ENCODE measurements around the gene CRIP2.

Gene CRIP2

DNA sequence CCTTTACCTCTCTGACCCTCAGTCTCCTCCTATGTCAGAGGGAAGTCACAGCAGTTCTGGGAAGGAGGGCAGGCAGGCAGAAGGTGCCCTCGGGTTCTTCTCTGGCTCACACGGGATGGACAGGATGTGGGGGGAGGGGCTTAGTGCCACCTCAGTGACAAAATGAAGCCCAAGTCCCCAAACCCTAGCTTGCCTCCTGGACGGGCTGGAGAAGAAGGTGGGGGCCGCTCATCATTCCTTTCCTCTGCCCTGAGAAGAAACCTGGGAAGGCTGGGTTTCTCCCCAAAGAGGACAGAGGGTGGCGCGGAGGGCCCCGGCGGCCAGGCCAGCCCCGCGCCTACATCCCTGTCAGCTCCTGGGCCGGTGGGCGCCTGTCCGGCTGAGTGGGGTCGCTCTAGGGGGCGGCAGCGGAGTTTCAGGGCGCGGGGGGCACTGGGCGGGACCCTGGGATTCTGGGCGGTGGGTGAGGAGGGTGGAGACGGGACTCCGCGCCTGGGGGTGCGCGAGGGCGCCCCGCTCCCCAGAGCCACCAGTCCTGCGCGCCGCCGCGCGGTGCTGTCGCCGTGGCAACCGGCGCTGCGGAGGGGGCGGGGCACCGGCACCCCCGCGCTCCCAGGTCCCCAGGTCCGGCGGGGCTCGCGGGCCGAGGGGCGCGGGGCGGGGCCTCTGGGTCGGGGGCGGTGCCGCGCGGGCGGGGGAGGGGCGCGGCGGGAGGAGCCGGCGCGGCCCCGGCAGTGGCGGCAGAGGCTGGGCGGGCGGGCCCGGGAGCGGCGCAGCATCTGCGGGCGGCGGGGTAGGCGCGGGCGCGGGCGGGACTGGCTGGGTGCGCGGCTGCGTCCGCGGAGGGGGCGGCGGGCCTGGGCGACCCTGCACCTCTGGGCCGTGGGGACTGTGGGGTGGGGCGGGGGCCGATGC is 51.5 kb downstream of the CRIP2 start, which contains the start of gene TMEM121:
Gene TMEM121 (plus strand): TSS at position 723 of the 915 bp plus-strand sequence. CDS start 2,252 bp downstream, outside the sequence.
- peak within 1 kb of the TSS; percentile 62 for H3K4me3 ChIP-seq (ENCODE audit: low read depth, low read length)
- TF ChIP-seq, protein P1, sequence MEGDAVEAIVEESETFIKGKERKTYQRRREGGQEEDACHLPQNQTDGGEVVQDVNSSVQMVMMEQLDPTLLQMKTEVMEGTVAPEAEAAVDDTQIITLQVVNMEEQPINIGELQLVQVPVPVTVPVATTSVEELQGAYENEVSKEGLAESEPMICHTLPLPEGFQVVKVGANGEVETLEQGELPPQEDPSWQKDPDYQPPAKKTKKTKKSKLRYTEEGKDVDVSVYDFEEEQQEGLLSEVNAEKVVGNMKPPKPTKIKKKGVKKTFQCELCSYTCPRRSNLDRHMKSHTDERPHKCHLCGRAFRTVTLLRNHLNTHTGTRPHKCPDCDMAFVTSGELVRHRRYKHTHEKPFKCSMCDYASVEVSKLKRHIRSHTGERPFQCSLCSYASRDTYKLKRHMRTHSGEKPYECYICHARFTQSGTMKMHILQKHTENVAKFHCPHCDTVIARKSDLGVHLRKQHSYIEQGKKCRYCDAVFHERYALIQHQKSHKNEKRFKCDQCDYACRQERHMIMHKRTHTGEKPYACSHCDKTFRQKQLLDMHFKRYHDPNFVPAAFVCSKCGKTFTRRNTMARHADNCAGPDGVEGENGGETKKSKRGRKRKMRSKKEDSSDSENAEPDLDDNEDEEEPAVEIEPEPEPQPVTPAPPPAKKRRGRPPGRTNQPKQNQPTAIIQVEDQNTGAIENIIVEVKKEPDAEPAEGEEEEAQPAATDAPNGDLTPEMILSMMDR (IDR thresholded peaks at IDR 0.05; ENCODE audit: low read depth, low read length): no peak

- TF ChIP-seq, protein P1 (IDR thresholded peaks at IDR 0.05; ENCODE audit: low read depth, low read length): no peak
- H3K4me3 ChIP-seq (ENCODE audit: low read depth, low read length): peak overlapping the region; percentile 62
Measured at GRCh38 chr14:105526776-105527380, 52.3 kb downstream of the CRIP2 start.

- peak overlapping the region; percentile 62 for H3K4me3 ChIP-seq (ENCODE audit: low read depth, low read length)
- TF ChIP-seq, protein P1 (IDR thresholded peaks at IDR 0.05; ENCODE audit: low read depth, low read length): no peak
Measured at GRCh38 chr14:105527381-105527825, 52.8 kb downstream of the CRIP2 start.

DNA sequence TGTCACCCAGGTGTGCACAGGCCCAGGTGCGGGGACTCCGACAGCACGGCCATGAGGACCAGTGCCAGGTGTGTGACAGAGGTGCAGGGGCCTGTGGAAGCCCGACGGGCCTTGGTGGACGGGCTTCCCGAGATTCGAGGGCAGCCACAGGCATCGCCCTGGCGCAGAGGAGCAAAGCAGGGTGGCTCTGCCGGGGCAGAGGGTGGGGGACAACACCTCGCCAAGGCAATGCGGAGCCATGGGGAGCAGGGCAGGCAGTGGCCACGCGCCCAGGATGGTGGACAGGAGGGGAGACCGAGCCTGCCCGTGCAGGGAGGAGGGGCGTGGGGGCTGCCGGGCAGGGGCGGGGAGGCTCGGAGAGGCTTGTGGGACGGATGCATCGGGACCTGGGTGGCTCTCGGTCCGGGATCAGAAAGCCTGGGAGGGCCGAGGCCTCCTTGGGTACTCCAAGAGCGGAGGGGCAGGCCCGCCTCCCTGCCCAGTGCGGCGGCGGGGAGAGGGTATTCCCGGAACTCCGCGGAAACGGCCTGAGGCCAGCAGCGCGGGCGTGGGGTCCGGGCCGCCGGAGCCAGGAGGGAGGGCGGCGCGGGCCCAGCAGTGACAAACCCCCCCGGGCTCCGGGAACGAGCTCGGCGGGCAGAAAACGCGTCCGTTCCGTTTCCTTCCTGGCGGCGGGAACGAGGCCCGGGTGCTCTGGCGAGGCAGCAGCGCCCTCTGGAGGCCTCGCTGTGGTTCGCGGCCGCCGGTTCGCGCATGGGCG is 53.4 kb downstream of the CRIP2 start:
- TF ChIP-seq, protein P1 (IDR thresholded peaks at IDR 0.05; ENCODE audit: low read depth, low read length): peak; percentile 61
- peak overlapping the region; percentile 62 for H3K4me3 ChIP-seq (ENCODE audit: low read depth, low read length)

GRCh38 chr14:105528586-105529318 is 54.1 kb downstream of the CRIP2 start:
- no peak overlapping the region; the same call in 1 of the 2 replicates for H3K4me3 ChIP-seq (ENCODE audit: low read depth, low read length)
- TF ChIP-seq, protein P1 (IDR thresholded peaks at IDR 0.05; ENCODE audit: low read depth, low read length): no peak

GRCh38 chr14:105529319-105529568 is 54.6 kb downstream of the CRIP2 start:
- H3K4me3 ChIP-seq (ENCODE audit: low read depth, low read length): no peak overlapping the region
- TF ChIP-seq, protein P1 (IDR thresholded peaks at IDR 0.05; ENCODE audit: low read depth, low read length): no peak

Data from WI38 (cell line).